ENCODE measurements around the gene TLE6. TPM values are rescaled to one million over a fixed set of nuclear protein-coding genes. Genes with fewer than 3 reads are reported as not detected.
A peak's percentile ranks its signal among the peaks of the same experiment; 100 is the strongest.

The TLE6 gene
- total and polyA plus RNA-seq, 2 of the 13 experiments (the other 11 are each of a cell fraction or from before 2014, with no cell fraction given): 0.24 to 5.5 TPM

GRCh38 chr19:3036119-3036976 is 59.0 kb downstream of the TLE6 start (continued):
- peak; percentile 39; the same call in 1 of the 2 replicates for TF ChIP-seq ZNF121 (CRISPR knock-in tag; IDR thresholded peaks at IDR 0.05)
- peak; percentile 38 for TF ChIP-seq TBL1XR1 (IDR thresholded peaks at IDR 0.05; ENCODE audit: borderline replicate concordance, low read length, partially characterized antibody)
- TF ChIP-seq SMC3 (IDR thresholded peaks at IDR 0.05; ENCODE audit: low read length): no peak
- TF ChIP-seq KAT7 (CRISPR knock-in tag; IDR thresholded peaks at IDR 0.05; ENCODE audit: borderline replicate concordance): no peak
- TF ChIP-seq RELA (CRISPR knock-in tag; IDR thresholded peaks at IDR 0.05): no peak; the same call in 1 of the 2 replicates
- TF ChIP-seq ZNF280B (CRISPR knock-in tag; IDR thresholded peaks at IDR 0.05; ENCODE audit: borderline replicate concordance): no peak
- no peak for TF ChIP-seq DBP (CRISPR knock-in tag; IDR thresholded peaks at IDR 0.05; ENCODE audit: not compliant biosample characterization)
- TF ChIP-seq ZFAT (CRISPR knock-in tag; conservative IDR thresholded peaks at IDR 0.05): no peak
- no peak for TF ChIP-seq SIX4 (CRISPR knock-in tag; IDR thresholded peaks at IDR 0.05)
- TF ChIP-seq GATAD2A (CRISPR knock-in tag; IDR thresholded peaks at IDR 0.05): peak; percentile 57; the same call in 1 of the 2 replicates
- no peak for TF ChIP-seq ZFP36 (IDR thresholded peaks at IDR 0.05; ENCODE audit: borderline replicate concordance, low read depth, low read length, partially characterized antibody)
- no peak for TF ChIP-seq ARNT2 (CRISPR knock-in tag; IDR thresholded peaks at IDR 0.05; ENCODE audit: low read depth)
- no peak for TF ChIP-seq ZZZ3 (CRISPR knock-in tag; IDR thresholded peaks at IDR 0.05; ENCODE audit: borderline replicate concordance)
- TF ChIP-seq ZBED4 (CRISPR knock-in tag; IDR thresholded peaks at IDR 0.05; ENCODE audit: borderline replicate concordance): peak; percentile 98
- peak; percentile 45; the same call in 1 of the 2 replicates for TF ChIP-seq ZNF414 (CRISPR knock-in tag; IDR thresholded peaks at IDR 0.05)
- no peak for TF ChIP-seq BCLAF1 (IDR thresholded peaks at IDR 0.05)

Data from HepG2 (cell line).